HepG2 (cell line): Measurements from ENCODE around the gene FKBP5. TPM values are rescaled to one million over a fixed set of nuclear protein-coding genes. Genes with fewer than 3 reads are reported as not detected.

ENCODE experiments used
- ATAC-seq: fragments of 200-7000 bp; cut with Tn5 transposase; 3 replicates; pipeline ENCODE4 v1.9.1; 2020; ENCODE audit warnings: mild to moderate bottlenecking, moderate library complexity
- BruUV-seq: library from RNA; stranded (reverse); fragments of 400-500 nt; replicated peaks from 2 replicates; lab custom pipeline; 2021; lab: Mats Ljungman, UMichigan
- CTCF ChIA-PET: fragments of 300-600 bp; formaldehyde crosslinking; extraction: SDS; loops from one replicate; lab custom pipeline; 2021; ENCODE audit warnings: low total read pairs, inconsistent platforms, low intra/inter-chr PET ratio; lab: Yijun Ruan, JAX
- POLR2A ChIA-PET: fragments of 350-600 bp; sonication (Branson Sonifier 250); formaldehyde crosslinking; loops from one replicate; lab custom pipeline; 2020; ENCODE audit warnings: antibody characterized with exemption, inconsistent platforms; lab: Yijun Ruan, JAX
- DNase-seq: peaks from one replicate; pipeline ENCODE4 v3.0.0-alpha.2; 2015; ENCODE audit warnings: low spot score
- FAIRE-seq: peaks from 3 replicates; lab custom pipeline; 2011; peaks lifted over from hg19 to GRCh38; lab: Jason Lieb, UNC
- H2AFZ ChIP-seq: one replicate; pipeline ENCODE4 v1.6.1; 2011; ENCODE audit warnings: low read length, inconsistent platforms
- H3K27ac ChIP-seq: fragments of 300-600 bp; 3 replicates; pipeline ENCODE4 v1.8.0; 2011; ENCODE audit warnings: mixed run types, mild to moderate bottlenecking, mixed read lengths, low read length, inconsistent platforms; ENCODE audit not compliant: insufficient read depth; ENCODE audit errors: extremely low read length
- H3K27me3 ChIP-seq, 2 experiments: fragments of 200-600 bp in 1 of 2; 2 replicates in 1 of 2; 3 replicates in 1 of 2; pipeline versions ENCODE4 v1.6.0 to v1.8.0; 2011; ENCODE audit warnings: low read length in 2 of 2, mild to moderate bottlenecking in 2 of 2, moderate library complexity in 2 of 2, inconsistent platforms in 1 of 2; ENCODE audit not compliant: insufficient read depth in 2 of 2, control insufficient read depth in 1 of 2
- H3K36me3 ChIP-seq, 2 experiments: fragments of 200-600 bp in 1 of 2; replicated peaks in 1 of 2; 2 replicates in 1 of 2; 3 replicates in 1 of 2; pipeline versions ENCODE4 v1.5.1 to v1.8.0; 2011; ENCODE audit warnings: low read length in 2 of 2, inconsistent platforms in 1 of 2; ENCODE audit not compliant: insufficient read depth in 2 of 2, control insufficient read depth in 1 of 2
- H3K4me1 ChIP-seq: 2 replicates; pipeline ENCODE4 v1.5.1; 2012; ENCODE audit warnings: low read length, inconsistent platforms; ENCODE audit not compliant: insufficient read depth
- H3K4me2 ChIP-seq: 2 replicates; pipeline ENCODE4 v1.6.0; 2011; ENCODE audit warnings: low read depth, low read length, inconsistent platforms
- H3K4me3 ChIP-seq, 3 experiments: fragments of 200-600 bp in 1 of 3; sonication (generic), shearing (Covaris generic) in 1 of 3; replicated peaks in 1 of 3; 2 replicates each; pipeline ENCODE4 v1.5.1; 2011 to 2016; ENCODE audit warnings: low read length in 3 of 3, inconsistent platforms in 2 of 3, low read depth in 2 of 3, mild to moderate bottlenecking in 2 of 3, control low read depth in 1 of 3, mixed read lengths in 1 of 3; ENCODE audit not compliant: insufficient read depth in 1 of 3
- H3K79me2 ChIP-seq: one replicate; pipeline ENCODE4 v1.6.1; 2011; ENCODE audit warnings: low read length, inconsistent platforms; ENCODE audit not compliant: insufficient read depth
- H3K9ac ChIP-seq: 2 replicates; pipeline ENCODE4 v1.6.0; 2011; ENCODE audit warnings: mild to moderate bottlenecking, low read depth, low read length, inconsistent platforms; ENCODE audit not compliant: insufficient read depth
- H3K9me3 ChIP-seq: 2 replicates; pipeline ENCODE4 v1.5.1; 2012; ENCODE audit warnings: mild to moderate bottlenecking, low read length
- H4K20me1 ChIP-seq: 2 replicates; pipeline ENCODE4 v1.6.0; 2011; ENCODE audit warnings: inconsistent platforms, mild to moderate bottlenecking, low read length, moderate library complexity; ENCODE audit not compliant: insufficient read depth
- CEBPZ ChIP-seq: IDR thresholded peaks from 2 replicates; pipeline ENCODE4 v1.6.1; 2012; ENCODE audit warnings: low read length, improper control_type of control experiment
- CREB3 ChIP-seq: sonication (generic); formaldehyde crosslinking; IDR thresholded peaks from 2 replicates; pipeline ENCODE4 v1.5.0; 2020; ENCODE audit warnings: missing genetic modification reagents
- HOXA3 ChIP-seq: sonication (generic); formaldehyde crosslinking; IDR thresholded peaks from 2 replicates; pipeline ENCODE4 v1.5.0; 2020; ENCODE audit warnings: missing genetic modification reagents
- KLF12 ChIP-seq: sonication (generic); formaldehyde crosslinking; IDR thresholded peaks from 2 replicates; pipeline ENCODE4 v1.4.0; 2020; ENCODE audit warnings: missing genetic modification reagents, borderline replicate concordance
- NFRKB ChIP-seq: fragments of 450-650 bp; IDR thresholded peaks from 2 replicates; pipeline ENCODE4 v1.6.1; 2017
- NRL ChIP-seq: sonication (generic); formaldehyde crosslinking; IDR thresholded peaks from 2 replicates; pipeline ENCODE4 v1.5.0; 2020; ENCODE audit warnings: missing genetic modification reagents, mild to moderate bottlenecking, moderate library complexity, borderline replicate concordance
- RFX5 ChIP-seq: IDR thresholded peaks from 2 replicates; pipeline ENCODE4 v1.6.1; 2011; ENCODE audit warnings: low read depth, low read length, improper control_type of control experiment
- RORA ChIP-seq: sonication (generic); formaldehyde crosslinking; IDR thresholded peaks from 2 replicates; pipeline ENCODE4 v1.5.0; 2020; ENCODE audit warnings: mild to moderate bottlenecking, missing genetic modification reagents, moderate library complexity
- SP5 ChIP-seq: IDR thresholded peaks from 2 replicates; pipeline ENCODE4 v1.6.1; 2016; ENCODE audit warnings: low read depth, borderline replicate concordance
- TFDP2 ChIP-seq: sonication (generic); formaldehyde crosslinking; IDR thresholded peaks from 2 replicates; pipeline ENCODE4 v1.4.0; 2020; ENCODE audit warnings: missing genetic modification reagents
- U2AF2 ChIP-seq: fragments of 200-400 bp; formaldehyde crosslinking; IDR thresholded peaks from 2 replicates; pipeline ENCODE4 v1.6.1; 2017; ENCODE audit warnings: low read depth, mild to moderate bottlenecking, low read length
- ZFX ChIP-seq: sonication (generic); formaldehyde crosslinking; IDR thresholded peaks from 2 replicates; pipeline ENCODE4 v1.4.0; 2020; ENCODE audit warnings: mild to moderate bottlenecking, low read depth, missing genetic modification reagents, moderate library complexity
- ZNF616 ChIP-seq: sonication (generic); formaldehyde crosslinking; IDR thresholded peaks from 2 replicates; pipeline ENCODE4 v1.5.0; 2020; ENCODE audit warnings: low read depth, mild to moderate bottlenecking, missing genetic modification reagents
- ZNF740 ChIP-seq: sonication (generic); formaldehyde crosslinking; IDR thresholded peaks from 2 replicates; pipeline ENCODE4 v1.4.0; 2020; ENCODE audit warnings: missing genetic modification reagents
- ZSCAN25 ChIP-seq: sonication (generic); formaldehyde crosslinking; IDR thresholded peaks from 2 replicates; pipeline ENCODE4 v1.8.0; 2022; ENCODE audit warnings: mild to moderate bottlenecking, missing genetic modification reagents
- in situ Hi-C: cut with HindIII; loops from 2 replicates; pipeline ENCODE4 v1.10.0; 2017; ENCODE audit warnings: low pct_unique_long_range_greater_than_20kb; ENCODE audit not compliant: extremely low pct_ligation_motif_present
- intact Hi-C: fragments of 100-400 bp; cut with micrococcal nuclease; formaldehyde crosslinking; loops from one replicate; pipeline ENCODE4 v1.10.0; 2022; ENCODE audit not compliant: unreplicated experiment
- polyA plus RNA-seq, 8 experiments: library from polyadenylated mRNA; depleted of rRNA in 3 of 8; stranded (reverse) in 7 of 8; unstranded in 1 of 8; fragments of >200 nt; fragmentation: Illumina TruSeq in 4 of 8; extraction: Trizol in 4 of 8; gene quantifications; 2 replicates each; pipeline versions ENCODE4 v1.2.1 to v1.2.3, GENCODE V29; 2011 to 2016; ENCODE audit warnings: low read depth in 4 of 8, missing spikeins in 1 of 8, mixed read lengths in 1 of 8; ENCODE audit not compliant: insufficient read depth in 1 of 8
- total RNA-seq, 5 experiments: library from RNA; depleted of rRNA; stranded (reverse); fragments of >200 nt; fragmentation: Illumina TruSeq; extraction: Trizol; gene quantifications; 2 replicates each; pipeline ENCODE4 v1.2.3, GENCODE V29; 2016; ENCODE audit warnings: low read depth in 1 of 5
- TF ChIP-seq, protein P1 (sequence below): sonication (generic); formaldehyde crosslinking; IDR thresholded peaks from 2 replicates; pipeline ENCODE4 v1.5.1; 2020; ENCODE audit warnings: missing genetic modification reagents, mild to moderate bottlenecking, borderline replicate concordance
- TF ChIP-seq, protein P2 (sequence below): sonication (generic); formaldehyde crosslinking; IDR thresholded peaks from 2 replicates; pipeline ENCODE4 v1.5.1; 2020; ENCODE audit warnings: mild to moderate bottlenecking, missing genetic modification reagents, moderate library complexity

The FKBP5 gene
- total and polyA plus RNA-seq, 2 of the 13 experiments (the other 11 are each of a cell fraction or from before 2014, with no cell fraction given): 8.0 to 17.4 TPM

DNA sequence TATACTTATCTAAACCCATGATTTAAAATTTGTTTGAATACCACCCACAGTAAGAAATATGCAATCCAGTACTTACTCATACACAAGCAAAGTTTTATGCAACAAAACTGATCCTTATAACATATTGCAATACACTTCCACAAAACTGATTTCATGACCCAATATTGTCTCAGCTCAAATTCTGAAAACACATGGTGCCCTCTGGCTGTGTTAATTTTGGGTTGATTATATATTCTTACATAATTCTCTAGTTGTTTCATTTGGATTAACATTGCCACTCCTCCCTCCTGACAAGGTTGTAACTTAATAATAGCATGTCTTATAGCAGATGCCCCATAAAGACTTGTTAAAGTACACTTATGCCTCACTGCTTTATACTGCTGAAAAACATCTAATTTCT lies 103.1 kb downstream of the FKBP5 start:
- Histone ChIP-seq H3K36me3 (peaks cover 4 to 39% of the 10 kb centered on the region in 2 experiments), H4K20me1 (no peaks in the 10 kb centered on the region), H3K79me2 (no peaks in the 10 kb centered on the region), H3K9me3 (no peaks in the 10 kb centered on the region), H3K27ac (no peak overlapping the region), H3K4me2 (no peak overlapping the region), H3K4me1 (no peaks in the 10 kb centered on the region), H3K9ac (no peak overlapping the region), H3K27me3 (no peaks in the 10 kb centered on the region), H2AFZ (no peak overlapping the region), H3K4me3 (no peak overlapping the region)
- intact Hi-C loops (no loop called here), in situ Hi-C loops (no loop called here)
- no TSS peak for BruUV-seq
- ChIA-PET POLR2A (interaction anchor here (1.3 kb wide), 1 partner anchor 151 kb away, joined by 5 read pairs; the partner anchor contains the start of gene ARMC12), CTCF (interaction anchor here (4.7 to 4.9 kb wide), 2 partner anchors 38 to 151 kb away, joined by 32 to 131 read pairs; partner anchors contain the start of gene ARMC12)
- no peak for DNase-seq
- no peak for ATAC-seq
- no peak for FAIRE-seq
- TF ChIP-seq ZNF616 (CRISPR knock-in tag) (no peak), U2AF2 (no peak), TFDP2 (no peak), SP5 (CRISPR knock-in tag) (no peak), RFX5 (no peak), CEBPZ (no peak), RORA (CRISPR knock-in tag) (no peak), KLF12 (CRISPR knock-in tag) (no peak), ZFX (no peak), HOXA3 (CRISPR knock-in tag) (no peak), NFRKB (no peak), ZNF740 (CRISPR knock-in tag) (no peak), NRL (CRISPR knock-in tag) (no peak), ZSCAN25 (no peak), CREB3 (no peak)
- TF ChIP-seq, protein P1, sequence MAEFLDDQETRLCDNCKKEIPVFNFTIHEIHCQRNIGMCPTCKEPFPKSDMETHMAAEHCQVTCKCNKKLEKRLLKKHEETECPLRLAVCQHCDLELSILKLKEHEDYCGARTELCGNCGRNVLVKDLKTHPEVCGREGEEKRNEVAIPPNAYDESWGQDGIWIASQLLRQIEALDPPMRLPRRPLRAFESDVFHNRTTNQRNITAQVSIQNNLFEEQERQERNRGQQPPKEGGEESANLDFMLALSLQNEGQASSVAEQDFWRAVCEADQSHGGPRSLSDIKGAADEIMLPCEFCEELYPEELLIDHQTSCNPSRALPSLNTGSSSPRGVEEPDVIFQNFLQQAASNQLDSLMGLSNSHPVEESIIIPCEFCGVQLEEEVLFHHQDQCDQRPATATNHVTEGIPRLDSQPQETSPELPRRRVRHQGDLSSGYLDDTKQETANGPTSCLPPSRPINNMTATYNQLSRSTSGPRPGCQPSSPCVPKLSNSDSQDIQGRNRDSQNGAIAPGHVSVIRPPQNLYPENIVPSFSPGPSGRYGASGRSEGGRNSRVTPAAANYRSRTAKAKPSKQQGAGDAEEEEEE: no peak
- TF ChIP-seq, protein P2, sequence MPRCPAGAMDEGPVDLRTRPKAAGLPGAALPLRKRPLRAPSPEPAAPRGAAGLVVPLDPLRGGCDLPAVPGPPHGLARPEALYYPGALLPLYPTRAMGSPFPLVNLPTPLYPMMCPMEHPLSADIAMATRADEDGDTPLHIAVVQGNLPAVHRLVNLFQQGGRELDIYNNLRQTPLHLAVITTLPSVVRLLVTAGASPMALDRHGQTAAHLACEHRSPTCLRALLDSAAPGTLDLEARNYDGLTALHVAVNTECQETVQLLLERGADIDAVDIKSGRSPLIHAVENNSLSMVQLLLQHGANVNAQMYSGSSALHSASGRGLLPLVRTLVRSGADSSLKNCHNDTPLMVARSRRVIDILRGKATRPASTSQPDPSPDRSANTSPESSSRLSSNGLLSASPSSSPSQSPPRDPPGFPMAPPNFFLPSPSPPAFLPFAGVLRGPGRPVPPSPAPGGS: no peak
